HG03378 (cell line): ENCODE results near the gene SPI1.

Experiments
- ATAC-seq: cut with Tn5 transposase; IDR thresholded peaks from one replicate; pipeline ENCODE4 v1.9.1; 2021; ENCODE audit warnings: mild to moderate bottlenecking, moderate library complexity; ENCODE audit not compliant: unreplicated experiment

The SPI1 gene

GRCh38 chr11:47389577-47390421 lies 11.5 kb upstream of the SPI1 start:
- ATAC-seq: no peak

GRCh38 chr11:47388697-47389576 lies 10.6 kb upstream of the SPI1 start:
- no peak for ATAC-seq

GRCh38 chr11:47387944-47388696 lies 9.8 kb upstream of the SPI1 start:
- ATAC-seq: no peak

- ATAC-seq: no peak
Measured at GRCh38 chr11:47384498-47384897, 6.2 kb upstream of the SPI1 start.

GRCh38 chr11:47383071-47383470 lies 4.7 kb upstream of the SPI1 start:
- ATAC-seq: no peak

- no peak for ATAC-seq
Measured at GRCh38 chr11:47380078-47380477, 1.7 kb upstream of the SPI1 start.

- no peak for ATAC-seq
Measured at GRCh38 chr11:47379317-47379716, 970 bp upstream of the SPI1 start.

- no peak for ATAC-seq
Measured at GRCh38 chr11:47378836-47379170, 456 bp upstream of the SPI1 start.

- no peak for ATAC-seq
Measured at GRCh38 chr11:47377571-47378009, 757 bp downstream of the SPI1 start.

GRCh38 chr11:47376525-47377371 lies 1.6 kb downstream of the SPI1 start:
- no peak for ATAC-seq

GRCh38 chr11:47376107-47376524 lies 2.2 kb downstream of the SPI1 start:
- no peak for ATAC-seq

- no peak for ATAC-seq
Measured at GRCh38 chr11:47375546-47376085, 2.7 kb downstream of the SPI1 start.

- ATAC-seq: no peak
Measured at GRCh38 chr11:47375020-47375419, 3.3 kb downstream of the SPI1 start.

- ATAC-seq: no peak
Measured at GRCh38 chr11:47374720-47375019, 3.7 kb downstream of the SPI1 start.

GRCh38 chr11:47373876-47374719 lies 4.2 kb downstream of the SPI1 start:
- peak; percentile 40 for ATAC-seq

GRCh38 chr11:47372422-47372821 lies 5.9 kb downstream of the SPI1 start:
- no peak for ATAC-seq

GRCh38 chr11:47369676-47370075 lies 8.7 kb downstream of the SPI1 start:
- no peak for ATAC-seq

- ATAC-seq: no peak
Measured at GRCh38 chr11:47366020-47366490, 12.3 kb downstream of the SPI1 start.

- ATAC-seq: no peak
Measured at GRCh38 chr11:47361419-47361818, 16.9 kb downstream of the SPI1 start.
